GM12872 (cell line): ENCODE data around the gene CCDC127.

Source experiments
- TF ChIP-seq, protein P1 (sequence below): IDR thresholded peaks from 3 replicates; pipeline ENCODE4 v1.5.1; 2011; ENCODE audit warnings: low read depth, mild to moderate bottlenecking, low read length, moderate library complexity; ENCODE audit not compliant: insufficient read depth

CCDC127 gene

GRCh38 chr5:197892-198489 is 20.0 kb downstream of the CCDC127 start:
- TF ChIP-seq, protein P1, sequence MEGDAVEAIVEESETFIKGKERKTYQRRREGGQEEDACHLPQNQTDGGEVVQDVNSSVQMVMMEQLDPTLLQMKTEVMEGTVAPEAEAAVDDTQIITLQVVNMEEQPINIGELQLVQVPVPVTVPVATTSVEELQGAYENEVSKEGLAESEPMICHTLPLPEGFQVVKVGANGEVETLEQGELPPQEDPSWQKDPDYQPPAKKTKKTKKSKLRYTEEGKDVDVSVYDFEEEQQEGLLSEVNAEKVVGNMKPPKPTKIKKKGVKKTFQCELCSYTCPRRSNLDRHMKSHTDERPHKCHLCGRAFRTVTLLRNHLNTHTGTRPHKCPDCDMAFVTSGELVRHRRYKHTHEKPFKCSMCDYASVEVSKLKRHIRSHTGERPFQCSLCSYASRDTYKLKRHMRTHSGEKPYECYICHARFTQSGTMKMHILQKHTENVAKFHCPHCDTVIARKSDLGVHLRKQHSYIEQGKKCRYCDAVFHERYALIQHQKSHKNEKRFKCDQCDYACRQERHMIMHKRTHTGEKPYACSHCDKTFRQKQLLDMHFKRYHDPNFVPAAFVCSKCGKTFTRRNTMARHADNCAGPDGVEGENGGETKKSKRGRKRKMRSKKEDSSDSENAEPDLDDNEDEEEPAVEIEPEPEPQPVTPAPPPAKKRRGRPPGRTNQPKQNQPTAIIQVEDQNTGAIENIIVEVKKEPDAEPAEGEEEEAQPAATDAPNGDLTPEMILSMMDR = no peak

DNA sequence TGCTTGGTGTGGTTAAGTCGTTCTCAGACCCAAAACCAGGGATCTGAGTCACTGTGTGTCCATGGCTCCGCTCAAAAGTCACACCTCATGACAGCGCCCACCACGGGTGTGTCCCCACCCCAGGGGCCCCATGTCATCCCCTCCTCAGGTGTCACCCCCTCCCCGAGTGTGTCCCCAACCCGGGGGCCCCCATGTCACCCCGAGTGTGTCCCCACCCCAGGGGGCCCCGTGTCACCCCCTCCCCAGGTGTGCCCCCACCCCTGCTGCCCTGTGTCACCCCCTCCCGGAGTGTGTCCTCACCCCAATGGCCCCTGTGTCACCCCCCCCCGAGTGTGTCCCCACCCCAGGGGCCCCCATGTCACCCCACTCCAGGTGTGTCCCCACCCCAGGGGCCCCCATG is 21.6 kb downstream of the CCDC127 start:
- TF ChIP-seq, protein P1 = no peak

GRCh38 chr5:195401-196160 is 22.4 kb downstream of the CCDC127 start:
- TF ChIP-seq, protein P1 = no peak

GRCh38 chr5:194603-195209 is 23.2 kb downstream of the CCDC127 start:
- TF ChIP-seq, protein P1 = no peak

- TF ChIP-seq, protein P1 = no peak
Measured at GRCh38 chr5:194102-194501, 23.9 kb downstream of the CCDC127 start.

DNA sequence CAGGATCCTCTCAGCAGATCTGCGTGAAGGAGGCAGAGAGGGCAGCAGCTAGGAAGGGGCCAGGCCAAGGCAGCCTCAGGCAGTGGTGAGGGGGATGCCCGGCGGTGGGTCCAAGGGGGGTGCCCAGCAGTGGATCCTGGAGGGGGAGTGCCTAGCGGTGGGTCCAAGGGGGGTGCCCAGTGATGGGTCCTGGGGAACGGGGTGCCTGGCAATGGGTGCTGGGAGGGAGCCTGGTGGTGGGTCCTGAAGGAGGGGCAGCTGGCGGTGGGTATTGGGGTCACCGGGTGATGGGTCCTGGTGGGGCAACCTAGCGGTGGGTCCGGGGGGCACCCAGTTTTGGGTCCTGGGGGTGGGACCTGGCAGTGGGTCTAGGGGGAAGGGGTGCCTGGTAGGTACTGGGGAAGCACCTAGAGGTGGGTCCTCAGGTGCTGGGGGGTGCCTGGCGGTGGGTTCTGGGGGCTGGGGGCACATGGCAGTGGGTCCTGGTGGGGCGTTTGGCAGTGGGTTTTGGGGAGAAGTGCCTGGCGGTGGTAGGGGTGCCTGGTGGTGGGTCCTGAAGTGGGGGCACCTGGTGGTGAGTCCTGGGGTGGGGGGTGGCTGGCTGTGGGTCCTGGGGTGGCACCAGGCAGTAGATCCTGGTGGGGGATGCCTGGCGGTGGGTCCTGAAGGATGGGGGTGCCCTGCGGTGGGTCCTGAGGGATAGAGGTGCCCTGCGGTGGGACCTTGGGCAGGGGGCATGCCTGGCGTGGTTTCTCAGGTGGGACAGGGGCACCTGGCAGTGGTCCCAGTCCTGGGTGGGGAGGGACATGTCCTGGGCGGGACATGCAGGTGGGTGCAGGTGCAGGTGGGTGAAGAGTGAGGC is 24.8 kb downstream of the CCDC127 start:
- TF ChIP-seq, protein P1 = no peak

GRCh38 chr5:192691-192969 is 25.3 kb downstream of the CCDC127 start:
- TF ChIP-seq, protein P1 = no peak
